ENCODE data around the gene DNAH5.

Gene DNAH5

DNA sequence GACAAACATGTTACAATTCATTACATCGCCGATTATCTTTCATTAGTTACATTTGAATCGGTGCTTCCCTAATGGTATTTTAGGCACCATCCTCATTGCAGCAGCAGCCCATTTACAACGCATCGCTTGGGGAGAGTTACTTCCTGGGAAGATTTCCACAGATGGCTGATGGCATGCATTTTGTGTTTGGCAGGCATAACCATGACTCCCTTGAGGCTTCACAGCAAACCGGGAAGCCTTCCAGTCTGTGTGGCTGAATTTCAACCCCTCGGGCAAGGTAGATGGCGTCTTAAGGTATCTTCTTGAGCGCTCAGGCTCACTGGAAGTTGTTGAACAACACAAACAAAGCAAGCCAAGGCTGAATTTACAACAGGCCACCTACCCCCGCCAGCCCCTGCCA is 1.6 kb upstream of the DNAH5 start:
- Histone ChIP-seq H3K27ac (no peak overlapping the region), H3K79me2 (ENCODE audit: insufficient read depth, low read depth) (no peaks in the 10 kb centered on the region), H2AFZ (ENCODE audit: low read depth) (no peak overlapping the region), H3K4me3 (IDR thresholded peaks at IDR 0.05; ENCODE audit: insufficient read depth, low read depth, low read length) (no peak overlapping the region), H4K20me1 (ENCODE audit: insufficient read depth) (no peaks in the 10 kb centered on the region), H3K4me2 (no peak overlapping the region), H3K36me3 (ENCODE audit: insufficient read depth) (no peaks in the 10 kb centered on the region), H3K4me1 (ENCODE audit: low read depth, poor library complexity, severe bottlenecking) (no peaks in the 10 kb centered on the region), H3K9ac (no peak overlapping the region), H3K27me3 (ENCODE audit: insufficient read depth, low read depth) (no peaks in the 10 kb centered on the region)
- TF ChIP-seq, protein P1, sequence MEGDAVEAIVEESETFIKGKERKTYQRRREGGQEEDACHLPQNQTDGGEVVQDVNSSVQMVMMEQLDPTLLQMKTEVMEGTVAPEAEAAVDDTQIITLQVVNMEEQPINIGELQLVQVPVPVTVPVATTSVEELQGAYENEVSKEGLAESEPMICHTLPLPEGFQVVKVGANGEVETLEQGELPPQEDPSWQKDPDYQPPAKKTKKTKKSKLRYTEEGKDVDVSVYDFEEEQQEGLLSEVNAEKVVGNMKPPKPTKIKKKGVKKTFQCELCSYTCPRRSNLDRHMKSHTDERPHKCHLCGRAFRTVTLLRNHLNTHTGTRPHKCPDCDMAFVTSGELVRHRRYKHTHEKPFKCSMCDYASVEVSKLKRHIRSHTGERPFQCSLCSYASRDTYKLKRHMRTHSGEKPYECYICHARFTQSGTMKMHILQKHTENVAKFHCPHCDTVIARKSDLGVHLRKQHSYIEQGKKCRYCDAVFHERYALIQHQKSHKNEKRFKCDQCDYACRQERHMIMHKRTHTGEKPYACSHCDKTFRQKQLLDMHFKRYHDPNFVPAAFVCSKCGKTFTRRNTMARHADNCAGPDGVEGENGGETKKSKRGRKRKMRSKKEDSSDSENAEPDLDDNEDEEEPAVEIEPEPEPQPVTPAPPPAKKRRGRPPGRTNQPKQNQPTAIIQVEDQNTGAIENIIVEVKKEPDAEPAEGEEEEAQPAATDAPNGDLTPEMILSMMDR (conservative IDR thresholded peaks at IDR 0.05; ENCODE audit: low read depth, low read length): no peak

DNA sequence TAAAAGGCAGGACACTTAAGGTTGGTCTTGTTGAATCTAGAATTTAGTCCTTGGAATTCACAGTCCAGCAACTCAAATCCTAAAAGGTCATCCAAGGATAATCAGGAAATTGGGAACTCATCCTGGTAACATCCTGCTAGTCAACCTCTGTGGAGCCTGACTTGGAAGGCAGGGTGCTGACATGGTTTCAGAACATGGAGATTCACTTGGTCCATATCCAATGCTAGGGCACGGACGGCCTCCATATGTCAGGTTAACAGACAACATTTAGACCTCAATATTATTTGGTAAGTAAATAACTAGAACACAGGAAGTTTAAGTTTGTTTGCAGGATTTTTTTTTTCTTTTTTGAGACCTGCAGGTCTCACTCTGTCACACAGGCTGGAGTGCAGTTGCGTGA is 783 bp upstream of the DNAH5 start:
- Histone ChIP-seq H3K36me3 (ENCODE audit: insufficient read depth) (no peaks in the 10 kb centered on the region), H3K9ac (no peak overlapping the region), H3K27me3 (ENCODE audit: insufficient read depth, low read depth) (no peaks in the 10 kb centered on the region), H3K79me2 (ENCODE audit: insufficient read depth, low read depth) (no peaks in the 10 kb centered on the region), H3K4me2 (no peak overlapping the region), H3K4me3 (IDR thresholded peaks at IDR 0.05; ENCODE audit: insufficient read depth, low read depth, low read length) (no peak overlapping the region), H3K4me1 (ENCODE audit: low read depth, poor library complexity, severe bottlenecking) (no peaks in the 10 kb centered on the region), H4K20me1 (ENCODE audit: insufficient read depth) (no peaks in the 10 kb centered on the region), H2AFZ (ENCODE audit: low read depth) (no peak overlapping the region), H3K27ac (no peak overlapping the region)
- TF ChIP-seq, protein P1 (conservative IDR thresholded peaks at IDR 0.05; ENCODE audit: low read depth, low read length): no peak

DNA sequence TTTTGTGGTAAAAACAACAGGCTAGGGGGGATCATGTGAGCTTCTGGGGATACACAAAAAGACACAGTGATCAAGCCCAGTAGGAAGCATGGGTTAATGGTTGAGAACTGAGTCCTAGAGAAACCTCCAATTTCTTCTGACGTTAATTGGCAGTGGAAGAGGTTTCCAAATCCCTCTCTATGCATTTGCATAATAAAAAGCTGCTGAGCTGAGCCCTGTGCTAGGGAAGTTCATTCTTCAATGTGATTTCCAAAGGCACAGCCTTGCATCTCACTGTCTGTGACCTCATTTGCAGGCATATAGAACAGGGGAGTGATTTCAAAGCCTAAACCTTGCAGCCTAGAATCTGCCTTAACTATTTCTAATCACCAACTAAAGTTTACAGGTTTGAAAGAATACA is 812 bp downstream of the DNAH5 start:
- Histone ChIP-seq H3K36me3 (ENCODE audit: insufficient read depth) (no peaks in the 10 kb centered on the region), H3K4me3 (IDR thresholded peaks at IDR 0.05; ENCODE audit: insufficient read depth, low read depth, low read length) (no peak overlapping the region), H3K79me2 (ENCODE audit: insufficient read depth, low read depth) (no peaks in the 10 kb centered on the region), H4K20me1 (ENCODE audit: insufficient read depth) (no peaks in the 10 kb centered on the region), H3K27ac (no peak overlapping the region), H3K4me2 (no peak overlapping the region), H3K27me3 (ENCODE audit: insufficient read depth, low read depth) (no peaks in the 10 kb centered on the region), H3K9ac (no peak overlapping the region), H3K4me1 (ENCODE audit: low read depth, poor library complexity, severe bottlenecking) (no peaks in the 10 kb centered on the region), H2AFZ (ENCODE audit: low read depth) (no peak overlapping the region)
- TF ChIP-seq, protein P1 (conservative IDR thresholded peaks at IDR 0.05; ENCODE audit: low read depth, low read length): no peak

DNA sequence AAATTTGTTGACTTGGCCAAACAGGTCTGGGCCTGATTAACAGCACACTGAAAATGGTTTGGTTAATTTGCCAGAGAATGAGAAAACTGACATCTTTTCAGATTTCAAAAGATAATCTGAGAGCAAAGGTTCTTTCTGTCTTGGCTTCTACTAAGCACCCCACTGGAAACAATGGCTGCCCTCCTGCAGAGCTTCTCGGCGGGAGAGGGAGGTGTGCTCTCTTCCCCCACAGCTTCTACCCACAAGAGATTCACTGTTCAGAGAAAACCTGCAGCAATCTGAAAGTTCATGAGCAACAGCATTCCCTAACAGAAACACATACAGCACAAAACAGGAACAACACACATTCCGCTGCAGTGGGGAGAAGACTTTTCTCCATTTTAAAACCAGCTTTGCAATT is 3.0 kb downstream of the DNAH5 start:
- no peak overlapping the region for H3K4me2 ChIP-seq
- H3K4me1 ChIP-seq (ENCODE audit: low read depth, poor library complexity, severe bottlenecking): no peaks in the 10 kb centered on the region
- H3K36me3 ChIP-seq (ENCODE audit: insufficient read depth): no peaks in the 10 kb centered on the region
- H3K79me2 ChIP-seq (ENCODE audit: insufficient read depth, low read depth): no peaks in the 10 kb centered on the region
- H3K27ac ChIP-seq: no peak overlapping the region
- TF ChIP-seq, protein P1 (conservative IDR thresholded peaks at IDR 0.05; ENCODE audit: low read depth, low read length): no peak
- H3K27me3 ChIP-seq (ENCODE audit: insufficient read depth, low read depth): no peaks in the 10 kb centered on the region
- no peak overlapping the region for H3K9ac ChIP-seq
- no peaks in the 10 kb centered on the region for H4K20me1 ChIP-seq (ENCODE audit: insufficient read depth)
- no peak overlapping the region for H2AFZ ChIP-seq (ENCODE audit: low read depth)
- H3K4me3 ChIP-seq (IDR thresholded peaks at IDR 0.05; ENCODE audit: insufficient read depth, low read depth, low read length): no peak overlapping the region

DNA sequence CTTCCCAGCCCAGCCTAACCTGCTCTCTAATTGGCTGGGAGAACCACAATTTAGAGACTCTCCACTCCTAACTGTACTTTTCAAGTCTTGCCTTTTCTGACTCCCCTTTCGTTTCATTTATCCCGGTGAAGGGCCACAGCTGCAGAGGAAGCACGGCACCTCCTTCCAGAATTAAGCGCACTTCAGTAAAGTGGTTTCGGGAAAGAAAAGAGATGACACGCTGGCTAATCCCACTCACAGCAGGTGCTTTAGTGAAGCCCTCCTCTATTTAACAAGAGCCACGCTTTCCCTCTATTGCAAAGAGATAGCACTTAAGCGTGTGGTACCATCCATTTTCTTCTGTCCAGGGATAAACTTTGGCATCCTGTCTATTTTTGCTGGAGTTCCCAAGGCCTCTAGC is 4.8 kb downstream of the DNAH5 start:
- Histone ChIP-seq H3K27ac (no peak overlapping the region), H3K9ac (no peak overlapping the region), H3K4me1 (ENCODE audit: low read depth, poor library complexity, severe bottlenecking) (no peaks in the 10 kb centered on the region), H3K36me3 (ENCODE audit: insufficient read depth) (no peaks in the 10 kb centered on the region), H4K20me1 (ENCODE audit: insufficient read depth) (no peaks in the 10 kb centered on the region), H3K4me3 (IDR thresholded peaks at IDR 0.05; ENCODE audit: insufficient read depth, low read depth, low read length) (no peak overlapping the region), H3K4me2 (no peak overlapping the region), H3K27me3 (ENCODE audit: insufficient read depth, low read depth) (no peaks in the 10 kb centered on the region), H2AFZ (ENCODE audit: low read depth) (no peak overlapping the region), H3K79me2 (ENCODE audit: insufficient read depth, low read depth) (no peaks in the 10 kb centered on the region)
- TF ChIP-seq, protein P1 (conservative IDR thresholded peaks at IDR 0.05; ENCODE audit: low read depth, low read length): no peak
